Neural progenitor cell (in vitro differentiated cells): ENCODE results near the gene CCNB1. TPM values are rescaled to one million over a fixed set of nuclear protein-coding genes. Genes with fewer than 3 reads are reported as not detected.

Experiments
- DNase-seq: peaks from one replicate; pipeline ENCODE4 v3.0.0-alpha.2; 2016; ENCODE audit warnings: low spot score
- H2AFZ ChIP-seq: fragments of 200-600 bp; sonication (generic); replicated peaks from 2 replicates; pipeline ENCODE4 v1.6.1; 2016; ENCODE audit warnings: antibody characterized with exemption
- H3F3A ChIP-seq: fragments of 200-600 bp; sonication (generic); 2 replicates; pipeline ENCODE4 v1.6.1; 2016; ENCODE audit warnings: antibody characterized with exemption, low read depth
- H3K27ac ChIP-seq: fragments of 200-600 bp; sonication (generic); 2 replicates; pipeline ENCODE4 v1.5.1; 2016; ENCODE audit warnings: mild to moderate bottlenecking
- H3K27me3 ChIP-seq: fragments of 200-600 bp; sonication (generic); 2 replicates; pipeline ENCODE4 v1.6.1; 2016; ENCODE audit warnings: mild to moderate bottlenecking, moderate library complexity
- H3K36me3 ChIP-seq: fragments of 200-600 bp; sonication (generic); 2 replicates; pipeline ENCODE4 v1.5.1; 2016
- H3K4me1 ChIP-seq: fragments of 200-600 bp; sonication (generic); 2 replicates; pipeline ENCODE4 v1.6.1; 2016; ENCODE audit warnings: mixed run types
- H3K4me2 ChIP-seq: fragments of 200-600 bp; sonication (generic); 2 replicates; pipeline ENCODE4 v1.6.1; 2016
- H3K4me3 ChIP-seq: fragments of 200-600 bp; sonication (generic); 2 replicates; pipeline ENCODE4 v1.5.1; 2016
- H3K79me2 ChIP-seq: fragments of 200-600 bp; sonication (generic); 2 replicates; pipeline ENCODE4 v1.6.1; 2016; ENCODE audit warnings: low read depth
- H3K9ac ChIP-seq: fragments of 200-600 bp; sonication (generic); 2 replicates; pipeline ENCODE4 v1.6.1; 2016
- H3K9me3 ChIP-seq: fragments of 200-600 bp; sonication (generic); 2 replicates; pipeline ENCODE4 v1.5.1; 2016; ENCODE audit warnings: low read depth
- H4K20me1 ChIP-seq: fragments of 200-600 bp; sonication (generic); 2 replicates; pipeline ENCODE4 v1.6.1; 2016; ENCODE audit warnings: low read depth
- H3K27ac Mint-ChIP-seq: 3 replicates; pipeline ENCODE4 v1.8.0; 2021; ENCODE audit warnings: mixed read lengths
- H3K27me3 Mint-ChIP-seq: 2 replicates; pipeline ENCODE4 v1.8.0; 2022; ENCODE audit warnings: low read depth, mild to moderate bottlenecking, inconsistent platforms, moderate library complexity, mixed read lengths; ENCODE audit not compliant: insufficient read depth
- H3K36me3 Mint-ChIP-seq: 3 replicates; pipeline ENCODE4 v1.8.0; 2021; ENCODE audit warnings: mixed read lengths
- H3K4me1 Mint-ChIP-seq: 3 replicates; pipeline ENCODE4 v1.8.0; 2021; ENCODE audit warnings: mixed read lengths
- H3K4me3 Mint-ChIP-seq: 3 replicates; pipeline ENCODE4 v1.8.0; 2021; ENCODE audit warnings: mild to moderate bottlenecking, moderate library complexity, mixed read lengths
- H3K9me3 Mint-ChIP-seq: 3 replicates; pipeline ENCODE4 v1.8.0; 2020; ENCODE audit warnings: mixed read lengths
- CTCF ChIP-seq: fragments of 200-600 bp; sonication (generic); IDR thresholded peaks from 2 replicates; pipeline ENCODE4 v1.5.1; 2017; ENCODE audit warnings: antibody characterized with exemption, mild to moderate bottlenecking
- EZH2 ChIP-seq: fragments of 200-600 bp; sonication (generic); IDR thresholded peaks from 2 replicates; pipeline ENCODE4 v1.6.1; 2017; ENCODE audit warnings: antibody characterized with exemption, mild to moderate bottlenecking, moderate library complexity
- EZH2phosphoT487 ChIP-seq: fragments of 200-600 bp; sonication (generic); IDR thresholded peaks from 2 replicates; pipeline ENCODE4 v1.6.1; 2017; ENCODE audit warnings: antibody characterized with exemption
- total RNA-seq: library from RNA; depleted of rRNA; stranded (reverse); fragments of >200 nt; gene quantifications from 2 replicates; pipeline ENCODE4 v1.2.3, GENCODE V29; 2015; ENCODE audit warnings: low replicate concordance

Gene CCNB1
- total RNA-seq, 1 donor from 2014 or later, result 408 TPM

- peaks cover 6% of the 10 kb centered on the region for H3K27me3 Mint-ChIP-seq
- Histone ChIP-seq H3K4me1 (peaks cover 21% of the 10 kb centered on the region), H3K27ac (peak overlapping the region; percentile 60), H3K79me2 (peaks cover 55% of the 10 kb centered on the region), H3K4me2 (peak overlapping the region; percentile 89), H3F3A (peaks cover 41% of the 10 kb centered on the region), H3K27me3 (no peaks in the 10 kb centered on the region), H3K36me3 (peaks cover 19% of the 10 kb centered on the region), H3K9me3 (no peaks in the 10 kb centered on the region), H2AFZ (peak overlapping the region; percentile 70), H4K20me1 (peaks cover 27% of the 10 kb centered on the region), H3K9ac (peak overlapping the region; percentile 70), H3K4me3 (peak overlapping the region; percentile 72)
- peak overlapping the region; percentile 97 for H3K27ac Mint-ChIP-seq
- DNase-seq, result peak; percentile 36
- H3K36me3 Mint-ChIP-seq, result peaks cover 26% of the 10 kb centered on the region
- H3K4me3 Mint-ChIP-seq, result peak overlapping the region; percentile 98
- H3K9me3 Mint-ChIP-seq, result peaks cover 4% of the 10 kb centered on the region
- H3K4me1 Mint-ChIP-seq, result peaks cover 38% of the 10 kb centered on the region
- TF ChIP-seq EZH2, result no peak
- TF ChIP-seq EZH2phosphoT487, result no peak
- TF ChIP-seq CTCF, result no peak
Measured at GRCh38 chr5:69167493-69167855, 524 bp downstream of the CCNB1 start.

- no peak overlapping the region for H2AFZ ChIP-seq
- Mint-ChIP-seq H3K36me3 (peaks cover 27% of the 10 kb centered on the region), H3K9me3 (peaks cover 4% of the 10 kb centered on the region), H3K4me3 (peak overlapping the region; percentile 98), H3K4me1 (peaks cover 38% of the 10 kb centered on the region), H3K27me3 (peaks cover 6% of the 10 kb centered on the region), H3K27ac (peak overlapping the region; percentile 97)
- H3K27ac ChIP-seq, result no peak overlapping the region
- peaks cover 43% of the 10 kb centered on the region for H3F3A ChIP-seq
- no peak for TF ChIP-seq CTCF
- TF ChIP-seq EZH2phosphoT487, result no peak
- no peak for TF ChIP-seq EZH2
- H3K79me2 ChIP-seq, result peaks cover 58% of the 10 kb centered on the region
- peak overlapping the region; percentile 70 for H3K9ac ChIP-seq
- DNase-seq, result no peak
- H3K9me3 ChIP-seq, result no peaks in the 10 kb centered on the region
- peak overlapping the region; percentile 89 for H3K4me2 ChIP-seq
- peaks cover 30% of the 10 kb centered on the region for H4K20me1 ChIP-seq
- peaks cover 21% of the 10 kb centered on the region for H3K4me1 ChIP-seq
- peaks cover 19% of the 10 kb centered on the region for H3K36me3 ChIP-seq
- no peaks in the 10 kb centered on the region for H3K27me3 ChIP-seq
- H3K4me3 ChIP-seq, result peak overlapping the region; percentile 72
Measured at GRCh38 chr5:69167929-69168328, 979 bp downstream of the CCNB1 start.

- DNase-seq, result no peak
- Mint-ChIP-seq H3K9me3 (peaks cover 4% of the 10 kb centered on the region), H3K27me3 (peaks cover 6% of the 10 kb centered on the region), H3K4me1 (peaks cover 38% of the 10 kb centered on the region), H3K36me3 (peaks cover 46% of the 10 kb centered on the region), H3K27ac (no peak overlapping the region), H3K4me3 (peak overlapping the region; percentile 51)
- peaks cover 71% of the 10 kb centered on the region for H3K79me2 ChIP-seq
- H3K9me3 ChIP-seq, result no peaks in the 10 kb centered on the region
- TF ChIP-seq CTCF (no peak), EZH2phosphoT487 (no peak), EZH2 (no peak)
- peak overlapping the region; percentile 89 for H3K4me2 ChIP-seq
- H4K20me1 ChIP-seq, result peaks cover 54% of the 10 kb centered on the region
- no peaks in the 10 kb centered on the region for H3K27me3 ChIP-seq
- H3K27ac ChIP-seq, result no peak overlapping the region
- peaks cover 34% of the 10 kb centered on the region for H3K36me3 ChIP-seq
- H3K9ac ChIP-seq, result no peak overlapping the region
- H3F3A ChIP-seq, result peaks cover 67% of the 10 kb centered on the region
- H2AFZ ChIP-seq, result no peak overlapping the region
- peak overlapping the region; percentile 6 for H3K4me3 ChIP-seq
- H3K4me1 ChIP-seq, result peaks cover 21% of the 10 kb centered on the region
Measured at GRCh38 chr5:69170495-69170894, 3.5 kb downstream of the CCNB1 start.
